GM08714 (cell line): ENCODE data around the gene ZIC2.

Experiments
- H3K4me3 ChIP-seq: fragments of 200-500 bp; sonication (Bioruptor generic); 2 replicates; pipeline ENCODE4 v1.5.1; 2014; ENCODE audit warnings: mild to moderate bottlenecking, low read length, inconsistent platforms
- ZNF274 ChIP-seq: IDR thresholded peaks from 2 replicates; pipeline ENCODE4 v1.6.1; 2012; ENCODE audit warnings: mild to moderate bottlenecking, low read depth, low read length

The ZIC2 gene

GRCh38 chr13:99968521-99969452 lies 12.8 kb upstream of the ZIC2 start:
- H3K4me3 ChIP-seq, result no peak overlapping the region
- no peak for TF ChIP-seq ZNF274

GRCh38 chr13:99969453-99969918 lies 12.1 kb upstream of the ZIC2 start:
- 0 out of 2 replicates have a peak overlapping the region, but pooled peaks have one; percentile 2 for H3K4me3 ChIP-seq
- no peak for TF ChIP-seq ZNF274

- H3K4me3 ChIP-seq, result peak overlapping the region; percentile 4; the same call in 1 of the 2 replicates
Observed at GRCh38 chr13:99969919-99970650, 11.5 kb upstream of the ZIC2 start.

GRCh38 chr13:99970651-99971575 lies 10.7 kb upstream of the ZIC2 start:
- no peak for TF ChIP-seq ZNF274
- peak overlapping the region; percentile 4; the same call in 1 of the 2 replicates for H3K4me3 ChIP-seq

More at GRCh38 chr13:99969919-99970650, 11.5 kb upstream of the ZIC2 start:
- no peak for TF ChIP-seq ZNF274

GRCh38 chr13:99971576-99972189 lies 9.9 kb upstream of the ZIC2 start, which contains the start of gene ZIC5:
TSS of gene ZIC5 (minus strand) at chr13:99971767. CDS start at chr13:99971603, 164 bp downstream.
- H3K4me3 ChIP-seq, result peak within 1 kb of the TSS; percentile 4; the same call in 1 of the 2 replicates
- TF ChIP-seq ZNF274, result no peak

- no peak overlapping the region for H3K4me3 ChIP-seq
- no peak for TF ChIP-seq ZNF274
Observed at GRCh38 chr13:99972190-99972731, 9.3 kb upstream of the ZIC2 start.

GRCh38 chr13:99973163-99973807 lies 8.3 kb upstream of the ZIC2 start:
- no peak for TF ChIP-seq ZNF274
- H3K4me3 ChIP-seq, result no peak overlapping the region

- no peak for TF ChIP-seq ZNF274
- no peak overlapping the region for H3K4me3 ChIP-seq
Observed at GRCh38 chr13:99973808-99974185, 7.8 kb upstream of the ZIC2 start.

GRCh38 chr13:99974296-99974938 lies 7.2 kb upstream of the ZIC2 start:
- H3K4me3 ChIP-seq, result no peak overlapping the region
- TF ChIP-seq ZNF274, result no peak

GRCh38 chr13:99974939-99975561 lies 6.5 kb upstream of the ZIC2 start:
- H3K4me3 ChIP-seq, result no peak overlapping the region
- no peak for TF ChIP-seq ZNF274

- no peak overlapping the region for H3K4me3 ChIP-seq
- no peak for TF ChIP-seq ZNF274
Observed at GRCh38 chr13:99975626-99976025, 6.0 kb upstream of the ZIC2 start.

GRCh38 chr13:99976575-99976974 lies 5.0 kb upstream of the ZIC2 start:
- H3K4me3 ChIP-seq, result no peak overlapping the region
- no peak for TF ChIP-seq ZNF274
